ENCODE measurements around the gene AASS. TPM values are rescaled to one million over a fixed set of nuclear protein-coding genes. Genes with fewer than 3 reads are reported as not detected.

The AASS gene
- total RNA-seq, 1 experiment from 2014 or later: 10.7 TPM

GRCh38 chr7:122046402-122046801 is 97.6 kb downstream of the AASS start:
- peak; percentile 33 for DNase-seq (ENCODE audit: low read depth)

- no peak for DNase-seq (ENCODE audit: low read depth)
Measured at GRCh38 chr7:122040147-122040546, 103.9 kb downstream of the AASS start.

- peak; percentile 27 for DNase-seq (ENCODE audit: low read depth)
Measured at GRCh38 chr7:122038904-122039303, 105.1 kb downstream of the AASS start.

GRCh38 chr7:122038134-122038533 is 105.9 kb downstream of the AASS start:
- no peak for DNase-seq (ENCODE audit: low read depth)

- no peak for DNase-seq (ENCODE audit: low read depth)
Measured at GRCh38 chr7:122035876-122036275, 108.2 kb downstream of the AASS start.

- no peak for DNase-seq (ENCODE audit: low read depth)
Measured at GRCh38 chr7:122033641-122034040, 110.4 kb downstream of the AASS start.

DNA sequence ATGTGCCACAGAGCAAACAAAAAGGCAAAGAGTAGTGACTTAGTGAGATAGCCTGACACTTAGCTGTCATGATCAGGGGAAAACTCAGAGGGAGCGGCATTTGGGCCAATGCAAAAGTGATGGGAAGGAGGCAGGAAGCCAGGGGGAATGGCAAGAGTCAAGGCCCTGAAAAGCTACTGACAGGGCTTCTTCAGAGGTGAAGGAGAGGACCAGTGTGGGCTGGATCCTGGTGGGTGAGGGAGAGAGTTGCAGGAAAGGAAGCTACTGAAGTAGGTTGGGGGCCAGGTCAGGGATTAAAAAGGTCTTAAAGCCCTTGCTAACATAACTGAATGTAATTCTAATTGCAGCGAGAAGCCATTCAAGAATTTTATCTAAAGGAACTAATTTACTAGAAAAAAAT is 117.0 kb downstream of the AASS start:
- DNase-seq (ENCODE audit: low read depth): no peak

Small RNAs within 50 kb of the gene (small RNA-seq; reads per million reads assigned to genes)
- not detected for gene RNU7-154P

Other genes starting within 250 kb of the AASS start
- gene FEZF1, start 160.5 kb upstream of the AASS start, total RNA-seq (2014; rRNA removed; shearing (Covaris generic)): not detected in 2 replicates